ENCODE results near the gene KLHL3.

The KLHL3 gene

DNA sequence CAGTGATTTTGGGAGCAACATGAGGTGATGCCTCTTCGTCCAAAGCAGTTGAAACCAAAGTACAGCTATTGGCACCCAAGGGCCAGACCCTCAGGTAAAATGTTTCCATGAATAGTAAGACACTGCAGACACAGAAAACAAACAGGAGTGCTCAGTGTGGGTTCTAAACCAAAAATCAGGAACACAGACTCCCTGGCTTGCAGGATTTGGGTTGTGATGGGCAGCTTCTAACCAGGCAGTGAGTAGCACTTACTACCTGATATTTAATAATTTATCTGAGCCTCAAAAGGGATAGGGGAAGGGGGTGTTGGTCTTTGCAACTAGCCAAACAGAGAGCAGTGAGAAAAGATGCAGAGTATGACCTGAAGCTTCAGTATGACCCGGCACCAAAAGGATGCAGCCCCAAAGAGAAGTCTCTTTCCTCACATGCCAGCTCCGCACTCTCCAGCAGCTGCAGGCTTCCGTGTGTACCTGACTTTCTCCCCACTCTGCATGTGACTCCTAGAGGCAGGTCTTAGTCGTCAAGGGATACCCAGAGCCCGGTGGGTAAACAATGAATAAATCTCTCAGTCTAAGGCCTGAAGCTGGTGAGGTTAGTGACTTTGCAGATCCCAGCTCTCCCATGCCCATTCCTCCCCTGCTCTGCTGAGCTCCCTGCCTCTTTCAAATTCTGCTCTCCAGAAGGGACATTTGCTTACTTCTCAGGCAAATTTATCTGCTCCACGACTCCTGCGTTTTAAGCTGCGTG lies 131.4 kb downstream of the KLHL3 start:
- no peak overlapping the region for H3K18ac ChIP-seq (ENCODE audit: low read length)
- H2AK5ac ChIP-seq (ENCODE audit: low read depth, low read length), result no peak overlapping the region
- DNase-seq (ENCODE audit: low spot score), result no peak
- H3K23ac ChIP-seq (ENCODE audit: low read depth, low read length, poor library complexity), result no peak overlapping the region
- H2BK5ac ChIP-seq (ENCODE audit: low read length), result no peak overlapping the region
- no peak overlapping the region for H2BK15ac ChIP-seq (ENCODE audit: low read length)
- H3K4me3 ChIP-seq (ENCODE audit: low read length in 2 of 2), result no peak overlapping the region
- H3K4ac ChIP-seq (ENCODE audit: low read length), result no peak overlapping the region
- H3K79me1 ChIP-seq (ENCODE audit: low read depth, low read length), result no peaks in the 10 kb centered on the region
- H2AFZ ChIP-seq (ENCODE audit: low read length), result no peak overlapping the region
- no peaks in the 10 kb centered on the region for H3K36me3 ChIP-seq (replicated peaks in 1 of 2; ENCODE audit: control insufficient read depth in 2 of 2, insufficient read depth in 2 of 2, low read length in 2 of 2)
- no peaks in the 10 kb centered on the region for H3K4me1 ChIP-seq (ENCODE audit: control insufficient read depth in 2 of 2, insufficient read depth in 1 of 2, low read depth in 1 of 2, low read length in 2 of 2)
- no peak overlapping the region for H3K4me2 ChIP-seq (ENCODE audit: insufficient read depth, low read length, poor library complexity, severe bottlenecking)
- H3K27me3 ChIP-seq (ENCODE audit: control insufficient read depth in 3 of 3, insufficient read depth in 3 of 3, low read depth in 1 of 3, low read length in 3 of 3), result peaks cover 0 to 70% (median 0%) of the 10 kb centered on the region in 3 experiments
- H4K8ac ChIP-seq (ENCODE audit: low read depth, low read length), result no peak overlapping the region
- no peak overlapping the region for H2BK120ac ChIP-seq (ENCODE audit: low read depth, low read length)
- no peak overlapping the region for H3K27ac ChIP-seq (replicated peaks; ENCODE audit: low read length)
- no peak overlapping the region for H3K9ac ChIP-seq (ENCODE audit: low read depth, low read length, poor library complexity)
- H3K14ac ChIP-seq (ENCODE audit: low read length), result no peak overlapping the region
- no peak overlapping the region for H4K91ac ChIP-seq (ENCODE audit: low read depth, low read length, poor library complexity)
- WGBS, 2 donors (ENCODE audit: extremely low coverage in 2 of 2, insufficient read length in 2 of 2, insufficient replicate concordance in 1 of 2), result no CpG with 5 or more reads among the region's 9 CpGs
- H3K9me3 ChIP-seq (replicated peaks in 1 of 2; ENCODE audit: control insufficient read depth in 2 of 2, insufficient read depth in 1 of 2, low read depth in 1 of 2, low read length in 2 of 2), result no peaks in the 10 kb centered on the region
- no peak overlapping the region for H2BK12ac ChIP-seq (ENCODE audit: low read length)

DNA sequence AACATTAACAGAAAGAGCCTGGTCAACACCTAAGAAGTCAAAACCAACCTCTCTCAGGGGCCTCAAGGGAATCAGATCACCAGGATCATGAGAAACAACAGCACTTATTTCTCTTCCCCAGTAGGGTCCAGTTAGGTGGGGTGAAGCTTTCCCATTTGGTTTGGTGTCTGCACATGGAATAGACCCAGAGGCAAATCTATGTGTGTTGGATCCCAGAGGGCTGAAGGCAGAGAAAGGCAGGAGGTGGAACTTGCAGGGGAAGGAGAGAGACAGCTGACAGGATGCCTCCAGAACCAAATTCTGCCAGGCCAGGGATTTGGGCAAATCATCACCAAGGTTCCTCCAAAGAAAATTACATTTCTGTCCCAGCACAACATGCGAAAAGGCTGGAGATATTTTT lies 132.0 kb downstream of the KLHL3 start:
- Histone ChIP-seq H4K8ac (ENCODE audit: low read depth, low read length) (no peak overlapping the region), H2BK15ac (ENCODE audit: low read length) (no peak overlapping the region), H3K4me3 (ENCODE audit: low read length in 2 of 2) (no peak overlapping the region), H3K18ac (ENCODE audit: low read length) (no peak overlapping the region), H3K4me2 (ENCODE audit: insufficient read depth, low read length, poor library complexity, severe bottlenecking) (no peak overlapping the region), H3K9me3 (replicated peaks in 1 of 2; ENCODE audit: control insufficient read depth in 2 of 2, insufficient read depth in 1 of 2, low read depth in 1 of 2, low read length in 2 of 2) (no peaks in the 10 kb centered on the region), H2BK5ac (ENCODE audit: low read length) (no peak overlapping the region), H3K79me1 (ENCODE audit: low read depth, low read length) (no peaks in the 10 kb centered on the region), H2AK5ac (ENCODE audit: low read depth, low read length) (no peak overlapping the region), H3K4me1 (ENCODE audit: control insufficient read depth in 2 of 2, insufficient read depth in 1 of 2, low read depth in 1 of 2, low read length in 2 of 2) (no peaks in the 10 kb centered on the region), H3K14ac (ENCODE audit: low read length) (no peak overlapping the region), H2BK120ac (ENCODE audit: low read depth, low read length) (no peak overlapping the region), H3K27ac (replicated peaks; ENCODE audit: low read length) (no peak overlapping the region), H3K9ac (ENCODE audit: low read depth, low read length, poor library complexity) (no peak overlapping the region), H4K91ac (ENCODE audit: low read depth, low read length, poor library complexity) (no peak overlapping the region), H2BK12ac (ENCODE audit: low read length) (no peak overlapping the region), H3K23ac (ENCODE audit: low read depth, low read length, poor library complexity) (no peak overlapping the region), H2AFZ (ENCODE audit: low read length) (no peak overlapping the region), H3K4ac (ENCODE audit: low read length) (no peak overlapping the region), H3K36me3 (replicated peaks in 1 of 2; ENCODE audit: control insufficient read depth in 2 of 2, insufficient read depth in 2 of 2, low read length in 2 of 2) (no peaks in the 10 kb centered on the region), H3K27me3 (ENCODE audit: control insufficient read depth in 3 of 3, insufficient read depth in 3 of 3, low read depth in 1 of 3, low read length in 3 of 3) (peaks cover 0 to 70% (median 0%) of the 10 kb centered on the region in 3 experiments)
- no CpG with 5 or more reads among the region's 1 CpG for WGBS, 2 donors (ENCODE audit: extremely low coverage in 2 of 2, insufficient read length in 2 of 2, insufficient replicate concordance in 1 of 2)
- DNase-seq (ENCODE audit: low spot score), result no peak

DNA sequence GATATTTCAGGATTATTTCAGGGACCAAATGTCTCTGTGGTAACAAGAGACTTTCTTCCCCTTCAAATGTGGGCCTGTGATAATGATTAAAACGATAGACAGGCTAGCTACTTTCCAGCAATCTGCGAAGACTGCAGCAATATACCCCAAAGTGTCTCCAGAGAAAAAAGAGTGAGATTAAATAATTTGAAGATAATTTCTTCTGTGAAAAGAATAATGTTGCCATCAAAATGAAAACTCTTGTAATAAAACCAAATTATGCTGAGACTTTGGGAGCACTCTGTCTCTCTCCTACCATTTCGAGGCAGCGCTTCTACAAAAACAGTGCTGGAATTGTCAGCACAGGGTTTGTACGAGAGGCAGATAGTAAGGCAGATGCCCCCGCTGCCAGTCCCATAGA lies 132.5 kb downstream of the KLHL3 start:
- Histone ChIP-seq H3K14ac (ENCODE audit: low read length) (no peak overlapping the region), H2BK12ac (ENCODE audit: low read length) (no peak overlapping the region)
- no CpG with 5 or more reads among the region's 6 CpGs for WGBS, 2 donors (ENCODE audit: extremely low coverage in 2 of 2, insufficient read length in 2 of 2, insufficient replicate concordance in 1 of 2)

GRCh38 chr5:137602721-137603273 lies 133.1 kb downstream of the KLHL3 start:
- H3K9ac ChIP-seq (ENCODE audit: low read depth, low read length, poor library complexity), result no peak overlapping the region
- no peak overlapping the region for H4K91ac ChIP-seq (ENCODE audit: low read depth, low read length, poor library complexity)
- H3K18ac ChIP-seq (ENCODE audit: low read length), result no peak overlapping the region
- H2BK120ac ChIP-seq (ENCODE audit: low read depth, low read length), result no peak overlapping the region
- peaks cover 0 to 75% (median 0%) of the 10 kb centered on the region in 3 experiments for H3K27me3 ChIP-seq (ENCODE audit: control insufficient read depth in 3 of 3, insufficient read depth in 3 of 3, low read depth in 1 of 3, low read length in 3 of 3)
- no peak overlapping the region for H3K4ac ChIP-seq (ENCODE audit: low read length)
- WGBS, 2 donors (ENCODE audit: extremely low coverage in 2 of 2, insufficient read length in 2 of 2, insufficient replicate concordance in 1 of 2), result no CpG with 5 or more reads among the region's 3 CpGs
- no peak overlapping the region for H3K23ac ChIP-seq (ENCODE audit: low read depth, low read length, poor library complexity)
- no peak overlapping the region for H3K4me2 ChIP-seq (ENCODE audit: insufficient read depth, low read length, poor library complexity, severe bottlenecking)
- no peak overlapping the region for H3K27ac ChIP-seq (replicated peaks; ENCODE audit: low read length)
- no peak overlapping the region for H2AK5ac ChIP-seq (ENCODE audit: low read depth, low read length)
- H4K8ac ChIP-seq (ENCODE audit: low read depth, low read length), result no peak overlapping the region
- no peak overlapping the region for H2BK5ac ChIP-seq (ENCODE audit: low read length)
- no peak overlapping the region for H3K4me3 ChIP-seq (ENCODE audit: low read length in 2 of 2)
- H2AFZ ChIP-seq (ENCODE audit: low read length), result no peak overlapping the region
- H3K79me1 ChIP-seq (ENCODE audit: low read depth, low read length), result no peaks in the 10 kb centered on the region
- no peak overlapping the region for H2BK15ac ChIP-seq (ENCODE audit: low read length)
- no peak overlapping the region for H3K14ac ChIP-seq (ENCODE audit: low read length)
- no peak overlapping the region for H2BK12ac ChIP-seq (ENCODE audit: low read length)
- no peaks in the 10 kb centered on the region for H3K4me1 ChIP-seq (ENCODE audit: control insufficient read depth in 2 of 2, insufficient read depth in 1 of 2, low read depth in 1 of 2, low read length in 2 of 2)
- H3K36me3 ChIP-seq (replicated peaks in 1 of 2; ENCODE audit: control insufficient read depth in 2 of 2, insufficient read depth in 2 of 2, low read length in 2 of 2), result no peaks in the 10 kb centered on the region
- H3K9me3 ChIP-seq (replicated peaks in 1 of 2; ENCODE audit: control insufficient read depth in 2 of 2, insufficient read depth in 1 of 2, low read depth in 1 of 2, low read length in 2 of 2), result no peaks in the 10 kb centered on the region
- no peak for DNase-seq (ENCODE audit: low spot score)

More for the DNA sequence above, 132.5 kb downstream of the KLHL3 start:
- H3K18ac ChIP-seq (ENCODE audit: low read length), result no peak overlapping the region
- no peak overlapping the region for H4K91ac ChIP-seq (ENCODE audit: low read depth, low read length, poor library complexity)
- H3K4ac ChIP-seq (ENCODE audit: low read length), result no peak overlapping the region
- H4K8ac ChIP-seq (ENCODE audit: low read depth, low read length), result no peak overlapping the region
- H3K4me1 ChIP-seq (ENCODE audit: control insufficient read depth in 2 of 2, insufficient read depth in 1 of 2, low read depth in 1 of 2, low read length in 2 of 2), result no peaks in the 10 kb centered on the region
- H3K27me3 ChIP-seq (ENCODE audit: control insufficient read depth in 3 of 3, insufficient read depth in 3 of 3, low read depth in 1 of 3, low read length in 3 of 3), result peaks cover 0 to 71% (median 0%) of the 10 kb centered on the region in 3 experiments
- H2AK5ac ChIP-seq (ENCODE audit: low read depth, low read length), result no peak overlapping the region
- no peak overlapping the region for H2BK120ac ChIP-seq (ENCODE audit: low read depth, low read length)
- H3K79me1 ChIP-seq (ENCODE audit: low read depth, low read length), result no peaks in the 10 kb centered on the region
- H3K9ac ChIP-seq (ENCODE audit: low read depth, low read length, poor library complexity), result no peak overlapping the region
- no peak overlapping the region for H2BK15ac ChIP-seq (ENCODE audit: low read length)
- no peak overlapping the region for H3K27ac ChIP-seq (replicated peaks; ENCODE audit: low read length)
- no peak overlapping the region for H3K4me3 ChIP-seq (ENCODE audit: low read length in 2 of 2)
- no peak overlapping the region for H3K4me2 ChIP-seq (ENCODE audit: insufficient read depth, low read length, poor library complexity, severe bottlenecking)
- no peak for DNase-seq (ENCODE audit: low spot score)
- H2AFZ ChIP-seq (ENCODE audit: low read length), result no peak overlapping the region
- no peak overlapping the region for H3K23ac ChIP-seq (ENCODE audit: low read depth, low read length, poor library complexity)
- H3K9me3 ChIP-seq (replicated peaks in 1 of 2; ENCODE audit: control insufficient read depth in 2 of 2, insufficient read depth in 1 of 2, low read depth in 1 of 2, low read length in 2 of 2), result no peaks in the 10 kb centered on the region
- H2BK5ac ChIP-seq (ENCODE audit: low read length), result no peak overlapping the region
- no peaks in the 10 kb centered on the region for H3K36me3 ChIP-seq (replicated peaks in 1 of 2; ENCODE audit: control insufficient read depth in 2 of 2, insufficient read depth in 2 of 2, low read length in 2 of 2)

Data from neuronal stem cell (in vitro differentiated cells).